T47D (cell line): ENCODE results near the gene LCA5L.
A peak's percentile ranks its signal among the peaks of the same experiment; 100 is the strongest.
"Not testable (repeated sequence)": the region's sequence is repeated elsewhere in the genome, so short reads cannot be mapped to it uniquely, and the experiment has no call there.

Experiments
- DNase-seq, 2 experiments: peaks; one replicate each; pipeline versions ENCODE4 v3.0.0 to v3.0.0-alpha.2; 2011 to 2012; ENCODE audit warnings: low read depth in 1 of 2, low spot score in 1 of 2
- JUND ChIP-seq: IDR thresholded peaks from 2 replicates; pipeline ENCODE4 v1.6.1; 2012; ENCODE audit warnings: low read depth
- in situ Hi-C: cut with HindIII; loops from 2 replicates; pipeline ENCODE4 v1.10.0; 2016; ENCODE audit warnings: low sequenced_read_pairs, low pct_unique_long_range_greater_than_20kb

The LCA5L gene

GRCh38 chr21:39392981-39393380, 52.6 kb downstream of the LCA5L start:
- no peak for DNase-seq
- in situ Hi-C loops: no loop called here
- no peak for TF ChIP-seq JUND

GRCh38 chr21:39390212-39390765, 55.3 kb downstream of the LCA5L start:
- in situ Hi-C loops: no loop called here
- no peak for DNase-seq
- no peak for TF ChIP-seq JUND

GRCh38 chr21:39388811-39389155, 56.8 kb downstream of the LCA5L start:
- in situ Hi-C loops: no loop called here
- TF ChIP-seq JUND: no peak
- DNase-seq: no peak

GRCh38 chr21:39388038-39388810, 57.4 kb downstream of the LCA5L start:
- in situ Hi-C loops: no loop called here
- TF ChIP-seq JUND: no peak
- DNase-seq: peak; percentile 86 to 88

GRCh38 chr21:39387461-39388037, 58.0 kb downstream of the LCA5L start:
- peak; percentile 93 for DNase-seq
- in situ Hi-C loops: no loop called here
- TF ChIP-seq JUND: no peak

- DNase-seq: no peak
- TF ChIP-seq JUND: no peak
- in situ Hi-C loops: no loop called here
Measured at GRCh38 chr21:39386899-39387298, 58.7 kb downstream of the LCA5L start.

GRCh38 chr21:39386194-39386593, 59.4 kb downstream of the LCA5L start:
- in situ Hi-C loops: no loop called here
- no peak for DNase-seq
- no peak for TF ChIP-seq JUND

GRCh38 chr21:39385299-39386145, 60.1 kb downstream of the LCA5L start:
- DNase-seq: peak in 1 of 2 experiments; percentile 37
- in situ Hi-C loops: no loop called here
- TF ChIP-seq JUND: no peak

- in situ Hi-C loops: no loop called here
Measured at GRCh38 chr21:39384674-39385298, 60.8 kb downstream of the LCA5L start.

GRCh38 chr21:39382096-39382495, 63.5 kb downstream of the LCA5L start:
- DNase-seq, in situ Hi-C loops: not testable (repeated sequence)

More at GRCh38 chr21:39384674-39385298, 60.8 kb downstream of the LCA5L start:
- no peak for TF ChIP-seq JUND
- no peak for DNase-seq

- peak in 1 of 2 experiments; percentile 39 for DNase-seq
- in situ Hi-C loops: no loop called here
- TF ChIP-seq JUND: no peak
Measured at GRCh38 chr21:39381009-39381408, 64.6 kb downstream of the LCA5L start.

GRCh38 chr21:39379986-39380891, 65.3 kb downstream of the LCA5L start:
- TF ChIP-seq JUND: no peak
- DNase-seq: peak; percentile 76 to 93
- in situ Hi-C loops: no loop called here
